VCaP (cell line): ENCODE data around the gene BAAT.

ENCODE experiments used
- H3K27ac ChIP-seq: fragments of 450-650 bp; 2 replicates; pipeline ENCODE4 v1.5.1; 2017
- TF ChIP-seq, protein P1 (sequence below): fragments of 450-650 bp; conservative IDR thresholded peaks from 2 replicates; pipeline ENCODE4 v1.5.1; 2017; ENCODE audit warnings: mild to moderate bottlenecking, moderate library complexity

Gene BAAT

DNA sequence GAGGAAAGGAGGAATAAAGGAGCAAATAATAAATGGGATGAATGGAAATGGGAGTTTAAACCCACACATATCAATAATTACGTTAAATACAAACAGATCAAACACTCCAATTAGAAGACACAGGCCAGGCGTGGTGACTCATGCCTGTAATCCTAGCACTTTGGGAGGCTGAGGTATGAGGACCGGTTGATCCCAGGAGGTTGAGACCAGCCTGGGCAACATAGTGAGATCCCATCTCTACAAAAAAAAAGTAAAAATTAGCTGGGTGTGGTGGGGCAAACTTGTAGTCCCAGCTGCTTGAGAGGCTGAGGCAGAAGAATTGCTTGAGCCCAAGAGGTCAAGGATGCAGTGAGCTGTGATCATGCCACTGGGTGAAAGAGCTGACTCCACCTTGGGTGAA, 3.7 kb downstream of the BAAT start:
- TF ChIP-seq, protein P1, sequence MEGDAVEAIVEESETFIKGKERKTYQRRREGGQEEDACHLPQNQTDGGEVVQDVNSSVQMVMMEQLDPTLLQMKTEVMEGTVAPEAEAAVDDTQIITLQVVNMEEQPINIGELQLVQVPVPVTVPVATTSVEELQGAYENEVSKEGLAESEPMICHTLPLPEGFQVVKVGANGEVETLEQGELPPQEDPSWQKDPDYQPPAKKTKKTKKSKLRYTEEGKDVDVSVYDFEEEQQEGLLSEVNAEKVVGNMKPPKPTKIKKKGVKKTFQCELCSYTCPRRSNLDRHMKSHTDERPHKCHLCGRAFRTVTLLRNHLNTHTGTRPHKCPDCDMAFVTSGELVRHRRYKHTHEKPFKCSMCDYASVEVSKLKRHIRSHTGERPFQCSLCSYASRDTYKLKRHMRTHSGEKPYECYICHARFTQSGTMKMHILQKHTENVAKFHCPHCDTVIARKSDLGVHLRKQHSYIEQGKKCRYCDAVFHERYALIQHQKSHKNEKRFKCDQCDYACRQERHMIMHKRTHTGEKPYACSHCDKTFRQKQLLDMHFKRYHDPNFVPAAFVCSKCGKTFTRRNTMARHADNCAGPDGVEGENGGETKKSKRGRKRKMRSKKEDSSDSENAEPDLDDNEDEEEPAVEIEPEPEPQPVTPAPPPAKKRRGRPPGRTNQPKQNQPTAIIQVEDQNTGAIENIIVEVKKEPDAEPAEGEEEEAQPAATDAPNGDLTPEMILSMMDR: no peak
- H3K27ac ChIP-seq: no peak overlapping the region

DNA sequence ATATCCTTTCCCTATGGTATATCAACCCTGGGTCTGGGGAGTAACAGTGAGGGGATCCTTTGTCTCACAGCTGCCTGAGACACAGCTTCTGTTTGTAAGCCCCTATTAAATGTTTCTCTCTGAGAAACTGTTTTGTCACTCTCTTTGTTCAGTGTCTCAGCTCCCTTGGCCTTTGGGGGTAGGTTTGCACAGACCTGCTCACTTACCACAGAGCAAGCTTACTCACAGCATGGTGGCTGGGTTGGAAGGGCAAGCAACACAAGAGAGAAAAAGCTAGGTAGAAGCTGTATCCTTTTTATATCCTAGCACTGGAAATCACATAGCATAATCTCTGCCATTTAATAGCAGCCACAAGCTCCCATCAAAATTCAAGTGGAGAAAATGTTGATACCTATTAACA, 4.5 kb downstream of the BAAT start:
- H3K27ac ChIP-seq: no peak overlapping the region
- TF ChIP-seq, protein P1: no peak

DNA sequence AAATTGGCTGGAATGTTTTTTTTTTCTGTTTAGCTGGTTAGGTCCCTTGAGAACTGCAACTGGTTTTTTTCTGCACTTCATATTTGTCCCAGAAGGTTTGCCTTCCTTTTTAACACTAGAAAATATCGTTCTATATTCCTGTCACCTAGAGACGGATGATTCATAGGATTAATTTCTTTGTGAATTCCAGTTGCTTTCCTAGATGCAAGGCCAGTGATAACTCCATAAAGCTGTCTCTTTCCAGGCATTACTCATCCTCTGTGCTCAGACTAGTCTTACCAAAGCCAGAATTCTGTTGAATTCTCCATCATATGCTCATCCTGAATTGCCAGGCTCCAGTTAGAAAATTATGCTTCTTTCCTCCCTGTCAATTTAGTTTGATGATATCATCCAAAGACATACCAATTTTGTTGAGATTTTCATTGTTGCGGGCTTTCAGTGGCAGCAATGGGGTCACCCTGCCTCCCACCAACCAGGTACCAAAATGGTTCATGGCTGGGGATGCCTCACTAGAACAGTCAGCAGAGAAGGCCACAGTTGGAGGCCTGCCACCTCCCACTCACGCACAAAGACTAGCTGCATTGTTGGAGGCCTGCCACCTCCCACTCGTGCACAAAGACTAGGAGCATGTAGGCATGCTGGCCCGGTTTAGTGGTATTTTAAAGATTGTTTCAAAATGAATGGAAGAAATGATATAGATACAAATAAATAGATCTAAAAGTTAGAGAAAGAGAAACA, 8.5 kb downstream of the BAAT start:
- H3K27ac ChIP-seq: no peak overlapping the region
- TF ChIP-seq, protein P1: no peak

DNA sequence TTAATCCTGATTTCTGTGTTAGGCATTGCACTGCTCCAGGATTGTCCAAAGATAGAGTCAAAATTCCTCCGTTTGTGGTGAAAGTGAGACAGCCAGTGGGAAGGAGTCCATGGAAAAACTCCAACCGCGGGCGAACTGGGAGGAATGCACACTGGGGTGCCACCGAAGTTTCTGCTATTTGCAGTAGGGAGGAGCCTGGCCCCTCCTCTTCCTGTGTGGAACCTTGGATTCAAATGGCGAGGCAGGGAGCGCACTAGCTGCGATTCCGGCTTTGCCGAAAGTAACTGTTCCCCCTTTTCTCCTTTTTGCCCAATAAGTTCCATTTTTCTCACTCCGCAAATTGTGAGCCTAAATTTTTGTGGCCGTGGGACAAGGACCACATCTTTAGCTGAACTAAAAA, 9.3 kb downstream of the BAAT start:
- TF ChIP-seq, protein P1: no peak
- no peak overlapping the region for H3K27ac ChIP-seq

DNA sequence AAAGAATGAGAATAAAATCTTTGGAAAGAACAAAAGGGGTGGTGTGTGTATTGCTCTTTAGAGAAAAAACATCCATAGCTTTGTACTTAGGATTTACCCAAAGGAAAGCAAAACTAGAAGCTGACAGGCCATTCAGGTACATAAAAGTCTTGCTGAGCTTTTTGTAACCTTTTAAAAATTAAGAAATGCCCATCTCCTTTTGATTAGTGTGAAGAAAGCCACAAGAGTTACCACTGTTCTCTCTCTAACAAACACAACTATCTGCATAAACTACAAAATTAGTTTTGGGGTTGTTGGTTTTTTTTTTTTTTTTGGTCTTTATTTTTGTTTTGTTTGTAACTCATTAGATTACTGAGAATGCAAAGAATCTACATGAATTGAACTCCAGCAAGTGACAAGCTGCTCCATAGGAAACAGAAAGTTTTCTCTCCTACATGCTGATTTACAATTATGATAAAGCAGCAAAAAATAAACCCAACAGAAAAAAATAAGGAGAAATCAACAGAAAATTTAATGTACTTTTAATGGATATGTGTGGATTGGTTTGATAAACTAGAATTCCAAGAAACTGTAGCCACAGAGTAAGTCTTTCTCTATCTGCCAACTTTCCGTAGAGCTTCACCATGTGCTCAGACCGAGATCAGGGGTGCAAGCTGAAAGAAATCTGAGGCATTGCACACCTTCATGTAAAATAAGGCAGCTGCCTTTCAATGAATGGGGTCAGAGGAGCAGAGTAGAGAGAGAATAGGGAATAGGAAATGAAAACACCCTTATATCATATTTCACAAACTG, 12.3 kb downstream of the BAAT start:
- no peak overlapping the region for H3K27ac ChIP-seq
- TF ChIP-seq, protein P1: no peak

DNA sequence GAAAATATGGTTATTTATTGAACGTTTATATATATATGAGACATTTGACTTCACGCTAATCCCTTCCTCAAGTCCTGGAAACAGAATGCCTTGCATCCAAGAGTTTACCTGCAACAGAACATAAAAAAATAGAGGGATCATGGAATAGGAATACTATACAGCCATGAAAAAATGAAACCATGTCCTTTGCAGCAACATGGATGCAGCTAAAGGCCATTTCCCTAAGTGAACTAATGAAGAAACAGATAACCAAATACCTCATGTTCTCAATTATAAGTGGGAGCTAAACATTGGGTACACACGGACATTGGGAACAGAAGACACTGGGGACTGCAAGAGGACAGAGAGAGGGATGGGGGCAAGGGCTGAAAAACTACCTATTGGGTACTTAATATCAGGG, 13.0 kb downstream of the BAAT start:
- TF ChIP-seq, protein P1: no peak
- H3K27ac ChIP-seq: no peak overlapping the region

DNA sequence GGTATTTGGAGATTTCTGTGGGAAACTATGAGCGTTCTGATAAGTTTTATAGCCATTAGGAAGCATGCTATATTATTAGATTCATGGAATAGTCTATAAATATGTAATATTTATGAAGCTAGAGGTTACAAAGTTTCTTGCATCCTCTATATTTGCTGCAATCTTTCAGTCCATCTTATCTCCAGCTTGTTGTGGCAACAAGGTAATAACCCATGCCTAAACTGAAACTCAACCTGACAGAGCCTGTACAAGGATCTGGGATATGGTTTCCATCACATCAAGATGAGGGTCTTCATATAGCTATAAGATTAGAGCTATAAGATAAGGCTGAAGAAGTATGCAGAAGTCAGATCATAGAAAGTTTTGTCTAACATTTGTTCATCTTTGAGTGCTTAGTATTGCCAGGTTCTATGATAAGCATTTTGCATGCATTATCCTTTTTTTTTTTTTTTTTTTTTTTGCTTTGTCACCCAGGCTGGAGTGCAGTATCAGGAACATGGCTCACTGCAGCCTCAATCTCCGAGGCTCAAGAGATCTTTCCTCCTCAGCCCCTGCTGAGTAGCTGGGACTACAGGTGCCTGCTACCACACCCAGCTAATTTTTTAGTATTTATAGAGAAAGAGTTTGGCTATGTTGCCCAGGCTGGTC, 14.8 kb downstream of the BAAT start:
- TF ChIP-seq, protein P1: no peak
- H3K27ac ChIP-seq: no peak overlapping the region
